H9 (cell line): ENCODE results near the gene PTEN. TPM values are rescaled to one million over a fixed set of nuclear protein-coding genes. Genes with fewer than 3 reads are reported as not detected.

Source experiments
- DNase-seq: peaks from one replicate; pipeline ENCODE4 v3.0.0-alpha.2; 2017
- H2AFZ ChIP-seq: one replicate; pipeline ENCODE4 v1.6.1; 2013; ENCODE audit warnings: mild to moderate bottlenecking, low read length, control low read depth, moderate library complexity
- H2AK5ac ChIP-seq: 2 replicates; pipeline ENCODE4 v1.6.1; 2013; ENCODE audit warnings: low read length, control low read depth, mixed read lengths; ENCODE audit not compliant: insufficient read length
- H2BK120ac ChIP-seq: one replicate; pipeline ENCODE4 v1.6.1; 2013; ENCODE audit warnings: low read depth, mild to moderate bottlenecking, low read length, control low read depth, inconsistent platforms; ENCODE audit not compliant: poor library complexity, severe bottlenecking
- H2BK12ac ChIP-seq: 2 replicates; pipeline ENCODE4 v1.6.1; 2013; ENCODE audit warnings: low read length, control low read depth, mixed read lengths, low read depth; ENCODE audit not compliant: insufficient read length
- H2BK15ac ChIP-seq: 2 replicates; pipeline ENCODE4 v1.6.1; 2013; ENCODE audit warnings: low read depth, low read length, control low read depth
- H2BK20ac ChIP-seq: one replicate; pipeline ENCODE4 v1.6.1; 2013; ENCODE audit warnings: low read depth, mild to moderate bottlenecking, low read length, control low read depth, inconsistent platforms; ENCODE audit not compliant: poor library complexity, severe bottlenecking
- H2BK5ac ChIP-seq: 2 replicates; pipeline ENCODE4 v1.6.1; 2013; ENCODE audit warnings: low read length, control low read depth, mixed read lengths; ENCODE audit not compliant: insufficient read length
- H3K14ac ChIP-seq: 2 replicates; pipeline ENCODE4 v1.6.1; 2013; ENCODE audit warnings: low read length, control low read depth; ENCODE audit not compliant: insufficient read depth
- H3K18ac ChIP-seq: 2 replicates; pipeline ENCODE4 v1.6.1; 2013; ENCODE audit warnings: low read depth, mild to moderate bottlenecking, mixed read lengths, low read length, control low read depth; ENCODE audit not compliant: insufficient read length
- H3K23ac ChIP-seq: 2 replicates; pipeline ENCODE4 v1.6.1; 2013; ENCODE audit warnings: low read length, control low read depth, mixed read lengths, low read depth; ENCODE audit not compliant: insufficient read length
- H3K23me2 ChIP-seq: 2 replicates; pipeline ENCODE4 v1.6.1; 2013; ENCODE audit warnings: low read depth, mild to moderate bottlenecking, mixed read lengths, low read length, control low read depth; ENCODE audit not compliant: insufficient read length, poor library complexity, severe bottlenecking
- H3K27ac ChIP-seq: 2 replicates; pipeline ENCODE4 v1.5.1; 2013; ENCODE audit warnings: low read length, control low read depth, mixed read lengths, low read depth; ENCODE audit not compliant: insufficient read length
- H3K27me3 ChIP-seq: 2 replicates; pipeline ENCODE4 v1.6.1; 2013; ENCODE audit warnings: low read length, control low read depth, inconsistent platforms; ENCODE audit not compliant: insufficient read depth
- H3K4ac ChIP-seq: 2 replicates; pipeline ENCODE4 v1.6.1; 2013; ENCODE audit warnings: low read depth, mild to moderate bottlenecking, control low read depth, inconsistent platforms, low read length, moderate library complexity
- H3K4me1 ChIP-seq: 2 replicates; pipeline ENCODE4 v1.6.1; 2013; ENCODE audit warnings: low read length, control low read depth, inconsistent platforms; ENCODE audit not compliant: insufficient read depth
- H3K4me2 ChIP-seq: 2 replicates; pipeline ENCODE4 v1.6.1; 2013; ENCODE audit warnings: low read length, control low read depth, mixed read lengths; ENCODE audit not compliant: insufficient read length, insufficient read depth
- H3K56ac ChIP-seq: 2 replicates; pipeline ENCODE4 v1.6.1; 2013; ENCODE audit warnings: low read depth, mild to moderate bottlenecking, mixed read lengths, low read length, control low read depth; ENCODE audit not compliant: insufficient read length
- H3K79me1 ChIP-seq: 2 replicates; pipeline ENCODE4 v1.6.1; 2013; ENCODE audit warnings: low read depth, mild to moderate bottlenecking, moderate library complexity, low read length, control low read depth, inconsistent platforms; ENCODE audit not compliant: insufficient read depth, poor library complexity, severe bottlenecking
- H3K79me2 ChIP-seq: 2 replicates; pipeline ENCODE4 v1.6.1; 2013; ENCODE audit warnings: low read length, control low read depth, inconsistent platforms; ENCODE audit not compliant: insufficient read depth
- H3K9ac ChIP-seq: 2 replicates; pipeline ENCODE4 v1.6.1; 2013; ENCODE audit warnings: low read length, control low read depth, mixed read lengths; ENCODE audit not compliant: insufficient read length; ENCODE audit errors: extremely low read depth
- H3K9me3 ChIP-seq: one replicate; pipeline ENCODE4 v1.6.1; 2013; ENCODE audit warnings: low read depth, low read length, inconsistent platforms; ENCODE audit not compliant: control insufficient read depth
- H3T11ph ChIP-seq: one replicate; pipeline ENCODE4 v1.6.1; 2013; ENCODE audit warnings: mild to moderate bottlenecking, low read length, control low read depth, inconsistent platforms
- H4K20me1 ChIP-seq: one replicate; pipeline ENCODE4 v1.6.1; 2013; ENCODE audit not compliant: control insufficient read depth, insufficient read length, insufficient read depth
- H4K5ac ChIP-seq: 2 replicates; pipeline ENCODE4 v1.6.1; 2013; ENCODE audit warnings: low read depth, mild to moderate bottlenecking, mixed read lengths, low read length, control low read depth; ENCODE audit not compliant: insufficient read length
- H4K8ac ChIP-seq: replicated peaks from 2 replicates; pipeline ENCODE4 v1.6.1; 2013; ENCODE audit warnings: low read length, control low read depth, mixed read lengths, low read depth; ENCODE audit not compliant: insufficient read length
- H4K91ac ChIP-seq: 2 replicates; pipeline ENCODE4 v1.6.1; 2013; ENCODE audit warnings: low read depth, mild to moderate bottlenecking, moderate library complexity, mixed read lengths, low read length, control low read depth; ENCODE audit not compliant: insufficient read length
- H3K27ac Mint-ChIP-seq, 3 experiments: 2 replicates in 2 of 3; 3 replicates in 1 of 3; pipeline ENCODE4 v1.8.0; 2020 to 2021; ENCODE audit warnings: mixed read lengths in 3 of 3, mild to moderate bottlenecking in 1 of 3, moderate library complexity in 1 of 3
- H3K27me3 Mint-ChIP-seq: 2 replicates; pipeline ENCODE4 v1.8.0; 2021; ENCODE audit warnings: low read depth, mild to moderate bottlenecking, moderate library complexity, mixed read lengths
- H3K36me3 Mint-ChIP-seq, 3 experiments: 2 replicates in 2 of 3; 3 replicates in 1 of 3; pipeline ENCODE4 v1.8.0; 2020 to 2021; ENCODE audit warnings: low read depth in 3 of 3, mixed read lengths in 3 of 3; ENCODE audit not compliant: insufficient read depth in 1 of 3
- H3K4me1 Mint-ChIP-seq, 2 experiments: 2 replicates each; pipeline ENCODE4 v1.8.0; 2020; ENCODE audit warnings: mixed read lengths in 2 of 2
- H3K4me3 Mint-ChIP-seq, 2 experiments: 2 replicates in 1 of 2; 3 replicates in 1 of 2; pipeline ENCODE4 v1.8.0; 2020 to 2021; ENCODE audit warnings: mild to moderate bottlenecking in 2 of 2, mixed read lengths in 2 of 2, moderate library complexity in 1 of 2
- H3K9me3 Mint-ChIP-seq, 2 experiments: 2 replicates in 1 of 2; 3 replicates in 1 of 2; pipeline ENCODE4 v1.8.0; 2020; ENCODE audit warnings: mild to moderate bottlenecking in 2 of 2, mixed read lengths in 2 of 2, moderate library complexity in 1 of 2
- WGBS: extraction: QIAGEN DNeasy Blood & Tissue Kit; methylation state at CpG from one replicate; pipeline ENCODE4 v1.1.7; 2013; ENCODE audit warnings: missing lambda C conversion rate, low lambda C conversion rate, mixed read lengths; ENCODE audit not compliant: insufficient read length; ENCODE audit errors: extremely low coverage; 5-methylcytosine and 5-hydroxymethylcytosine counted together
- total RNA-seq: library from RNA; stranded (reverse); gene quantifications from 2 replicates; pipeline ENCODE4 v1.2.1, GENCODE V29; 2021
- TF ChIP-seq, protein P1 (sequence below): fragments of 200-600 bp; sonication (generic); conservative IDR thresholded peaks from 3 replicates; pipeline ENCODE4 v1.8.0; 2021; ENCODE audit warnings: antibody characterized with exemption, mild to moderate bottlenecking

PTEN gene
- total RNA-seq, 1 experiment from 2014 or later = 52.8 TPM

DNA sequence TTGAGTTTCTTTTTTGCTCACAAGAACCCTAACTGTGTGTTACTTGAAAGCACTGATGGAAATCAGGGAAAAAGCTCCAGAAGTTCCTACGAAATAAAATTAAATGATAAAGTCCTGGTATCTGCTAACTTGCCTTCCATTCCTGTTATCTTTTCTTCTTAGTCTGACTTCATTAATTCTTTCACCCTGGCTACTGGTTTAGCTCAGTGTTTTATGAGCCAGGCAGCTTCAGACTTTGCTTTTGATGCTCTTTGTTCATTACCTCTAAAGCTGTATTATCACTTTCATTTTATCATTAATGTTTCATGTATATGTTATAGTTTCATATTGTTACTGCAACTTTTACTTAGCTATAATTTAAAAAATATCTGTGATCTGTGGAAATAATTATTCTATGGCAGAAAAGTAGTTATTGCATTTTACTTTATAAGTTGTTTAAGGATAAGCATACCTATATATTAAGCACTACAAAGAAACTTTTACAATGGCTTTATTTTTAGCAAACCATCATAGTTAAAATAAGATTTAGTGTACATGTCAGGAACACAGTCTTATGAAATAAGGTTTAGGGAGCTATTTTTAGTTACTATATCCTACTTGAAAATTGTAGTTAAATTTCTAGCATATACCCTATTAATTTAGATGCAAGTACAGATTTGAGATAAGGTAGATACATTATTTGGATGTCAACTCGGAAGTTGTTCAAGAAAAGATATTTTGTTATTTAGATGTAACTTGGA lies 19.3 kb downstream of the PTEN start:
- Histone ChIP-seq H4K5ac (no peak overlapping the region), H4K8ac (no peak overlapping the region), H3K23me2 (no peaks in the 10 kb centered on the region), H2BK12ac (no peak overlapping the region), H3K79me1 (peaks cover 12% of the 10 kb centered on the region), H3K23ac (no peak overlapping the region), H2BK5ac (no peak overlapping the region), H3K4me2 (no peak overlapping the region), H2BK20ac (no peak overlapping the region), H2BK120ac (no peak overlapping the region), H2BK15ac (no peak overlapping the region), H2AFZ (no peak overlapping the region), H2AK5ac (no peak overlapping the region), H4K20me1 (no peaks in the 10 kb centered on the region), H4K91ac (no peak overlapping the region), H3T11ph (no peak overlapping the region), H3K56ac (no peak overlapping the region), H3K27me3 (no peaks in the 10 kb centered on the region), H3K9ac (no peak overlapping the region), H3K18ac (no peak overlapping the region), H3K27ac (no peak overlapping the region), H3K4me1 (no peaks in the 10 kb centered on the region), H3K14ac (no peak overlapping the region), H3K79me2 (no peaks in the 10 kb centered on the region; the same call in 1 of the 2 replicates), H3K4ac (no peak overlapping the region), H3K9me3 (peaks cover 6% of the 10 kb centered on the region)
- no peaks in the 10 kb centered on the region for H3K27me3 Mint-ChIP-seq
- peaks cover 3% of the 10 kb centered on the region in 2 experiments; a peak in 3 of 4 replicates for H3K4me1 Mint-ChIP-seq
- H3K4me3 Mint-ChIP-seq = no peak overlapping the region
- DNase-seq = no peak
- H3K9me3 Mint-ChIP-seq = peaks cover 20 to 22% of the 10 kb centered on the region in 2 experiments
- H3K36me3 Mint-ChIP-seq = peaks cover 45 to 51% (median 50%) of the 10 kb centered on the region in 3 experiments
- TF ChIP-seq, protein P1, sequence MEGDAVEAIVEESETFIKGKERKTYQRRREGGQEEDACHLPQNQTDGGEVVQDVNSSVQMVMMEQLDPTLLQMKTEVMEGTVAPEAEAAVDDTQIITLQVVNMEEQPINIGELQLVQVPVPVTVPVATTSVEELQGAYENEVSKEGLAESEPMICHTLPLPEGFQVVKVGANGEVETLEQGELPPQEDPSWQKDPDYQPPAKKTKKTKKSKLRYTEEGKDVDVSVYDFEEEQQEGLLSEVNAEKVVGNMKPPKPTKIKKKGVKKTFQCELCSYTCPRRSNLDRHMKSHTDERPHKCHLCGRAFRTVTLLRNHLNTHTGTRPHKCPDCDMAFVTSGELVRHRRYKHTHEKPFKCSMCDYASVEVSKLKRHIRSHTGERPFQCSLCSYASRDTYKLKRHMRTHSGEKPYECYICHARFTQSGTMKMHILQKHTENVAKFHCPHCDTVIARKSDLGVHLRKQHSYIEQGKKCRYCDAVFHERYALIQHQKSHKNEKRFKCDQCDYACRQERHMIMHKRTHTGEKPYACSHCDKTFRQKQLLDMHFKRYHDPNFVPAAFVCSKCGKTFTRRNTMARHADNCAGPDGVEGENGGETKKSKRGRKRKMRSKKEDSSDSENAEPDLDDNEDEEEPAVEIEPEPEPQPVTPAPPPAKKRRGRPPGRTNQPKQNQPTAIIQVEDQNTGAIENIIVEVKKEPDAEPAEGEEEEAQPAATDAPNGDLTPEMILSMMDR = no peak
- no CpG with 5 or more reads among the region's 2 CpGs for WGBS
- no peak overlapping the region for H3K27ac Mint-ChIP-seq
